ENCODE results near the gene SCRN1. TPM values are rescaled to one million over a fixed set of nuclear protein-coding genes. Genes with fewer than 3 reads are reported as not detected.

Gene SCRN1
- total and polyA plus RNA-seq, 2 of the 13 experiments (the other 11 are each of a cell fraction or from before 2014, with no cell fraction given) = 43.2 to 49.8 TPM

- TF ChIP-seq STAT6 (CRISPR knock-in tag; IDR thresholded peaks at IDR 0.05; ENCODE audit: borderline replicate concordance) = no peak
- no peak for TF ChIP-seq GATA4 (IDR thresholded peaks at IDR 0.05; ENCODE audit: borderline replicate concordance, low read depth)
- TF ChIP-seq PRDM10 (CRISPR knock-in tag; IDR thresholded peaks at IDR 0.05; ENCODE audit: low read depth) = no peak
- TF ChIP-seq ZFX (CRISPR knock-in tag; IDR thresholded peaks at IDR 0.05; ENCODE audit: low read depth) = no peak
- no peak for TF ChIP-seq ESRRA (CRISPR knock-in tag; IDR thresholded peaks at IDR 0.05; ENCODE audit: low read depth)
- no peak for TF ChIP-seq ZNF282 (IDR thresholded peaks at IDR 0.05; ENCODE audit: partially characterized antibody)
- no peak for TF ChIP-seq ZNF557 (CRISPR knock-in tag; IDR thresholded peaks at IDR 0.05)
- TF ChIP-seq ZC3H4 (CRISPR knock-in tag; IDR thresholded peaks at IDR 0.05; ENCODE audit: borderline replicate concordance) = no peak
- no peak for TF ChIP-seq KIAA2018 (CRISPR knock-in tag; IDR thresholded peaks at IDR 0.05; ENCODE audit: borderline replicate concordance)
- no peak for TF ChIP-seq NCOA5 (CRISPR knock-in tag; IDR thresholded peaks at IDR 0.05)
- no peak; the same call in 1 of the 2 replicates for TF ChIP-seq ZFP91 (CRISPR knock-in tag; IDR thresholded peaks at IDR 0.05; ENCODE audit: borderline replicate concordance)
These were observed at the start of gene SCRN1 (continued) for GRCh38 chr7:29989257-29989995.

All from HepG2 (cell line).